WERI-Rb-1 (cell line): ENCODE data around the gene MUC4.

Experiments
- DNase-seq: peaks from one replicate; pipeline ENCODE4 v3.0.0-alpha.2; 2020
- H3K27ac ChIP-seq: fragments of 250-450 bp; sonication (Bioruptor Pico); 2 replicates; pipeline ENCODE4 v1.5.1; 2020; ENCODE audit warnings: mild to moderate bottlenecking, moderate library complexity
- H3K27me3 ChIP-seq: fragments of 250-450 bp; sonication (Bioruptor Pico); 2 replicates; pipeline ENCODE4 v1.5.1; 2021; ENCODE audit warnings: mild to moderate bottlenecking, low read depth, moderate library complexity; ENCODE audit not compliant: insufficient read depth, severe bottlenecking
- H3K36me3 ChIP-seq: fragments of 250-450 bp; sonication (Bioruptor Pico); 2 replicates; pipeline ENCODE4 v1.5.1; 2020; ENCODE audit warnings: mild to moderate bottlenecking, moderate library complexity
- H3K4me3 ChIP-seq: 2 replicates; pipeline ENCODE4 v1.5.1; 2011; ENCODE audit warnings: low read depth, mild to moderate bottlenecking, control low read depth, low read length
- H3K9me3 ChIP-seq: fragments of 250-450 bp; sonication (Bioruptor Pico); 2 replicates; pipeline ENCODE4 v1.5.1; 2021; ENCODE audit warnings: mild to moderate bottlenecking, moderate library complexity; ENCODE audit not compliant: severe bottlenecking
- TF ChIP-seq, protein P1 (sequence below): IDR thresholded peaks from 2 replicates; pipeline ENCODE4 v1.5.1; 2011; ENCODE audit warnings: low read depth, mild to moderate bottlenecking, control low read depth, inconsistent platforms, low read length

The MUC4 gene

DNA sequence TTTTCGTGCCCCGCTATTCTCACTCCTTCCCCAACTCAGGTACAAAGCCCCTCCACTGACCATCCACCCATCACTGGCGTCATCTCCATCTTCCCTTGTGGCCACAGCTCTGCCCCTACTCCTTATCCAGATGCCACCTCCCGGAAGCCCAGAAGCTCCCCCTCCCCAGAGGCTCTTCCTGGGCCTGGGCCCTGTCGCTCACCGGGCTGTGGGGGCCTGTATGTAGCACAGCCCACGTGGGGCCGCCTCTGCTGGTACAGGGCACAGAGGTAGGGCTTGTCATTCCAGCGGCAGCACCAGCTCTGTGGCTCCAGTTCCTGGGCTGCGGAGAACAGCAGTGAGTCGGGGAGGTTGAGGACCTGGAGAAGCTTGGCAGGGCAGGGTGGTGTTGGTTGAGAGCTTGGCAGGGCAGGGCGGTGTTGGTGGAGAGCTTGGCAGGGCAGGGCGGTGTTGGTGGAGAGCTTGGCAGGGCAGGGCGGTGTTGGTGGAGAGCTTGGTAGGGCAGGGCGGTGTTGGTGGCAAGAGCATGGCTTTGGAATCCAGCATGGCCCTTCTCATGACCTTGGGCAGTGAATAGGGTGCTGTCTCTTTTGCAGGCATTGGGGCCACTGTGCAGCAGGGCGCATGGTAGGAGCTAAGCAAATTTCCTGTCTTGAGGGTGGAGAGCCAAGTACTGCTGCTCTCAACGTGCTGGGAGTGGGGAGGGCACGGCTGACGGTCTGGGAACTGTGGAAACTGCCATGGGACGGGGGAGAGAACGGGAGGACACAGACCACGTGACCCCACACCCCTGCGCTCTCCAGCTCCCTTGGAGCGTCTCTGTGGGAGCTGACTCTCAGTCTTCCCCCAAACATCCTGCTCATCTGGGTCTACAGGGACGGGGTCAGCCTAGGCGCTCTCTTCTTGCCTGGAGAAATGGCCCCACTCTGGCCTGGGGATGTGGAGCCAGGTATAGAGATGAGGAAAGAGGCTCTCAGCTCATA, 47.6 kb downstream of the MUC4 start:
- no peaks in the 10 kb centered on the region for H3K9me3 ChIP-seq
- TF ChIP-seq, protein P1, sequence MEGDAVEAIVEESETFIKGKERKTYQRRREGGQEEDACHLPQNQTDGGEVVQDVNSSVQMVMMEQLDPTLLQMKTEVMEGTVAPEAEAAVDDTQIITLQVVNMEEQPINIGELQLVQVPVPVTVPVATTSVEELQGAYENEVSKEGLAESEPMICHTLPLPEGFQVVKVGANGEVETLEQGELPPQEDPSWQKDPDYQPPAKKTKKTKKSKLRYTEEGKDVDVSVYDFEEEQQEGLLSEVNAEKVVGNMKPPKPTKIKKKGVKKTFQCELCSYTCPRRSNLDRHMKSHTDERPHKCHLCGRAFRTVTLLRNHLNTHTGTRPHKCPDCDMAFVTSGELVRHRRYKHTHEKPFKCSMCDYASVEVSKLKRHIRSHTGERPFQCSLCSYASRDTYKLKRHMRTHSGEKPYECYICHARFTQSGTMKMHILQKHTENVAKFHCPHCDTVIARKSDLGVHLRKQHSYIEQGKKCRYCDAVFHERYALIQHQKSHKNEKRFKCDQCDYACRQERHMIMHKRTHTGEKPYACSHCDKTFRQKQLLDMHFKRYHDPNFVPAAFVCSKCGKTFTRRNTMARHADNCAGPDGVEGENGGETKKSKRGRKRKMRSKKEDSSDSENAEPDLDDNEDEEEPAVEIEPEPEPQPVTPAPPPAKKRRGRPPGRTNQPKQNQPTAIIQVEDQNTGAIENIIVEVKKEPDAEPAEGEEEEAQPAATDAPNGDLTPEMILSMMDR: no peak
- H3K27me3 ChIP-seq: no peaks in the 10 kb centered on the region
- H3K27ac ChIP-seq: no peak overlapping the region
- no peak overlapping the region for H3K4me3 ChIP-seq
- no peak for DNase-seq
- no peaks in the 10 kb centered on the region for H3K36me3 ChIP-seq

DNA sequence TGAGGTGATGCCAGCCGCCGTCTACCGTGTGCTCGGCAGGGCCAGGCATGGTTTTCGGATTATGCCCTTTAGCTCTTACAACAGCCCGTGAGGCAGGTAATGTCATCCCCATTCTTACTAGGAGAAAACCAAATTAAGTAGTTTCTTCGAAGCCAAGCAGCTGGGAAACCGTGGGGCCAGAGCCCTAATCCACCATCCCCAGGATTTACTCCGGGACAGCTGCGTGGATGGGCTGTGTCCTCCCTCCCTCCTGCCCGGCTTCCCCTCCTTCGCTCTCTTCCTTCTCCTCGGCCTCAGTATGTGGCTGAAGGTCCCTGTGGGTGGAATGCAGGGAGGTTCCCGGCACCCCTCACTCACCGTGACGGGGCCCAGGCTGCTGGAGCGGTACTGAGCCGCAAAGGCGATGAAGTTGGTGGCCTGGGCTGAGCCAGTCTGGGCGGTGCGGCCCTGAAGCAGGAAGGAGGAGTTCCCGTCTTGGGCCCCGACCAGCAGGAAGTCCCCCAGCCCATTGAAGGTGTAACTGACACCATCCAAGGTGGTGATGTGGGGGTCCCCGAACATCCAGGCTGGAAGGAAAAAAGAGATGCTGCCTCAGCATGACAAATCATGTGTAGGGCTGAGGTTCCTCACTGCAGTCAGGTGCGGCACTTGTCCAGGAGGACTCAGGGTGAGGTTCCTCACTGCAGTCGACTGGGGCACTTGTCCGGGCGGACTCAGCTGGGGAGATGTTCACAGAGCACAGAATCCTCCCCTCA, 48.5 kb downstream of the MUC4 start:
- H3K4me3 ChIP-seq: no peak overlapping the region
- no peak overlapping the region for H3K27ac ChIP-seq
- TF ChIP-seq, protein P1: no peak
- DNase-seq: peak; percentile 29
- H3K27me3 ChIP-seq: no peaks in the 10 kb centered on the region
- no peaks in the 10 kb centered on the region for H3K9me3 ChIP-seq
- H3K36me3 ChIP-seq: no peaks in the 10 kb centered on the region

DNA sequence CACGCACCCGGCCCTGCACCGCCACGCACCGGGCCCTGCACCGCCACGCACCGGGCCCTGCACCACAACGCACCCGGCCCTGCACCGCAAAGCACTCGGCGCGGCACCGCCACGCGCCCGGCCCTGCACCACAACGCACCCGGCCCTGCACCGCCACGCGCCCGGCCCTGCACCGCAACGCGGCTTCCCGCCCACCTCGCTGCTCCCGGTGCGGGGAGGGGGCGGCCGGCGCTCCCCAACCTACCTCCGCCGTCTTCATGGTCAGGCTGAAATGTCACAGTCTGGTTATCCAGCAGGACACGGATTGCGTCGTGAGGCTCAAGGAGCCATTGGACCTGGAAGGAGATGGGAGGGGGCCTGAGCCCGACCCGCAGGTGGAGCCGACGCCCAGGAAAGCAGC, 49.1 kb downstream of the MUC4 start:
- H3K27me3 ChIP-seq: no peaks in the 10 kb centered on the region
- H3K4me3 ChIP-seq: no peak overlapping the region
- TF ChIP-seq, protein P1: no peak
- DNase-seq: no peak
- no peaks in the 10 kb centered on the region for H3K9me3 ChIP-seq
- no peaks in the 10 kb centered on the region for H3K36me3 ChIP-seq
- no peak overlapping the region for H3K27ac ChIP-seq

DNA sequence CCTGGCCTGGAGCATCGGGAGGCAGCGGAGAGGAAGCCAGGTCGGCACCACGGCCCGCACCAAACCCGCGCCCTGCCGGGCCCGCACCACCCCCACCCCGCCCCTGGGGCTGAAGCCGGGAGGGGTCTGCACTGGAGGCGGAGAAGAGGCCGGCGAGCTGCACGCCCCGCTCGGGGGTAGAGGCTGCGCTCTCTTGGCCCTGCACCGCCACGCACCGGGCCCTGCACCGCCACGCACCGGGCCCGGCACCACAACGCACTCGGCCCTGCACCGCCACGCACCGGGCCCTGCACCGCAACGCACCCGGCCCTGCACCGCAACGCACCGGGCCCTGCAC, 49.5 kb downstream of the MUC4 start:
- DNase-seq: no peak

DNA sequence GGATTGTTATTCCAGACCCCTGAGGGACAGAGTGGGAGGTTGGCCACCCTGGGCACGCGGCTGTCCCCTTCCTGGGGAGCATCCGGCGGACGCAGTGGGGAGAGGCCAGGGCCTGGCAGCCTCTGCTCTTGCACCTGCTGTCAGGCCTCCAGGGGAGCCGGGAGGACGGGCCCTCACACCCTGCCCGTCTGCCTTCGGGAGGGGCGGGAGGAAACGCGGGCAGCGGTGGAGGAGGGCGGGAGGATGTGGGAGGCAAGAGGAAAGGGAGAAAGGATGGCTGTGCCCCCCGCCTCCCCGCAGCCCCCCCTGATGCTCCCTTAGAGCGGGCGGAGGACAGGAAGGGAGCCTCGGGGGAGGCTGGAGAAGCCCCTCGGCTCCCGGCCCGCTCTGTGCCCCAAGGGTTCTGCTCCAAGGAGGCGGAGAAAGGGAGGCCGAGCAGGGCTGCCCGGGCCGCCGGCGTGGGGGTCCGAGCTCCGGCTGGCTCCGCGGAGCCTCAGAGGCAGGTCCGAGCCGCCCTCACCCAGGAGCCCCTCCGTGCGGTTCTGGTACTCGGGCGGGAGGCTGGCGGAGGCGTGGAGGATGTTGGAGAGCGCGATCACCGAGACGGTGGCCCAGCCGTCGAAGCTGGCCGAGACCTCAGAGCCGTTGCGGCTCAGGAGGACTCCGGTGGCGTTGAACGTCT, 50.0 kb downstream of the MUC4 start:
- H3K9me3 ChIP-seq: no peaks in the 10 kb centered on the region
- TF ChIP-seq, protein P1: no peak
- H3K27ac ChIP-seq: no peak overlapping the region
- no peak for DNase-seq
- H3K27me3 ChIP-seq: no peaks in the 10 kb centered on the region
- no peaks in the 10 kb centered on the region for H3K36me3 ChIP-seq
- no peak overlapping the region for H3K4me3 ChIP-seq

More for the DNA sequence above, 49.5 kb downstream of the MUC4 start:
- no peak overlapping the region for H3K4me3 ChIP-seq
- H3K27ac ChIP-seq: no peak overlapping the region
- H3K9me3 ChIP-seq: no peaks in the 10 kb centered on the region
- no peaks in the 10 kb centered on the region for H3K36me3 ChIP-seq
- H3K27me3 ChIP-seq: no peaks in the 10 kb centered on the region
- TF ChIP-seq, protein P1: no peak
